ENCODE measurements around the gene AFG1L. TPM values are rescaled to one million over a fixed set of nuclear protein-coding genes. Genes with fewer than 3 reads are reported as not detected.

The AFG1L gene
- total and polyA plus RNA-seq, 2 experiments from 2014 or later = 4.1 to 8.7 TPM

GRCh38 chr6:108365478-108365877 lies 70.6 kb downstream of the AFG1L start (continued):
- TF ChIP-seq, protein P1, sequence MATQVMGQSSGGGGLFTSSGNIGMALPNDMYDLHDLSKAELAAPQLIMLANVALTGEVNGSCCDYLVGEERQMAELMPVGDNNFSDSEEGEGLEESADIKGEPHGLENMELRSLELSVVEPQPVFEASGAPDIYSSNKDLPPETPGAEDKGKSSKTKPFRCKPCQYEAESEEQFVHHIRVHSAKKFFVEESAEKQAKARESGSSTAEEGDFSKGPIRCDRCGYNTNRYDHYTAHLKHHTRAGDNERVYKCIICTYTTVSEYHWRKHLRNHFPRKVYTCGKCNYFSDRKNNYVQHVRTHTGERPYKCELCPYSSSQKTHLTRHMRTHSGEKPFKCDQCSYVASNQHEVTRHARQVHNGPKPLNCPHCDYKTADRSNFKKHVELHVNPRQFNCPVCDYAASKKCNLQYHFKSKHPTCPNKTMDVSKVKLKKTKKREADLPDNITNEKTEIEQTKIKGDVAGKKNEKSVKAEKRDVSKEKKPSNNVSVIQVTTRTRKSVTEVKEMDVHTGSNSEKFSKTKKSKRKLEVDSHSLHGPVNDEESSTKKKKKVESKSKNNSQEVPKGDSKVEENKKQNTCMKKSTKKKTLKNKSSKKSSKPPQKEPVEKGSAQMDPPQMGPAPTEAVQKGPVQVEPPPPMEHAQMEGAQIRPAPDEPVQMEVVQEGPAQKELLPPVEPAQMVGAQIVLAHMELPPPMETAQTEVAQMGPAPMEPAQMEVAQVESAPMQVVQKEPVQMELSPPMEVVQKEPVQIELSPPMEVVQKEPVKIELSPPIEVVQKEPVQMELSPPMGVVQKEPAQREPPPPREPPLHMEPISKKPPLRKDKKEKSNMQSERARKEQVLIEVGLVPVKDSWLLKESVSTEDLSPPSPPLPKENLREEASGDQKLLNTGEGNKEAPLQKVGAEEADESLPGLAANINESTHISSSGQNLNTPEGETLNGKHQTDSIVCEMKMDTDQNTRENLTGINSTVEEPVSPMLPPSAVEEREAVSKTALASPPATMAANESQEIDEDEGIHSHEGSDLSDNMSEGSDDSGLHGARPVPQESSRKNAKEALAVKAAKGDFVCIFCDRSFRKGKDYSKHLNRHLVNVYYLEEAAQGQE (IDR thresholded peaks at IDR 0.05; ENCODE audit: unreplicated experiment) = no peak
- TF ChIP-seq CREB1 (CRISPR knock-in tag; IDR thresholded peaks at IDR 0.05; ENCODE audit: low read depth) (no peak), ZNF114 (CRISPR knock-in tag; IDR thresholded peaks at IDR 0.05) (no peak), STAT1 (IDR thresholded peaks at IDR 0.05; ENCODE audit: unreplicated experiment) (no peak)

GRCh38 chr6:108366236-108366635 lies 71.4 kb downstream of the AFG1L start:
- no peaks in the 10 kb centered on the region for H3K27me3 Mint-ChIP-seq (ENCODE audit: insufficient read depth, low read depth, poor library complexity)
- Histone ChIP-seq H3K79me2 (replicated peaks; ENCODE audit: insufficient read depth) (no peaks in the 10 kb centered on the region), H3K27ac (ENCODE audit: low read depth) (no peak overlapping the region), H3K4me3 (no peak overlapping the region), H4K20me1 (replicated peaks; ENCODE audit: insufficient read depth) (no peaks in the 10 kb centered on the region), H3K4me1 (ENCODE audit: insufficient read depth) (0 out of 2 replicates have a peak, but pooled peaks cover 4% of the 10 kb centered on the region), H3K27me3 (ENCODE audit: insufficient read depth) (no peaks in the 10 kb centered on the region), H2AFZ (no peak overlapping the region), H3F3A (replicated peaks; ENCODE audit: low read depth) (no peaks in the 10 kb centered on the region), H3K9me2 (ENCODE audit: insufficient read depth) (no peaks in the 10 kb centered on the region), H3K4me2 (no peak overlapping the region), H3K36me3 (ENCODE audit: insufficient read depth) (no peaks in the 10 kb centered on the region)
- DNase-seq (ENCODE audit: low spot score) = no peak
- peaks cover 10% of the 10 kb centered on the region; the same call in 2 of the 3 replicates for H3K4me1 Mint-ChIP-seq
- no peak for ATAC-seq
- no peaks in the 10 kb centered on the region for H3K9me3 Mint-ChIP-seq
- no peak overlapping the region for H3K4me3 Mint-ChIP-seq
- H3K36me3 Mint-ChIP-seq (ENCODE audit: low read depth) = no peaks in the 10 kb centered on the region
- H3K27ac Mint-ChIP-seq = no peak overlapping the region
- TF ChIP-seq POLR2AphosphoS5 (IDR thresholded peaks at IDR 0.05; ENCODE audit: low read depth) (no peak), STAT1 (IDR thresholded peaks at IDR 0.05; ENCODE audit: unreplicated experiment) (no peak), ZNF462 (CRISPR knock-in tag; IDR thresholded peaks at IDR 0.05) (no peak), ZNF331 (CRISPR knock-in tag; IDR thresholded peaks at IDR 0.05; ENCODE audit: low read depth) (no peak), EZH2phosphoT487 (IDR thresholded peaks at IDR 0.05; ENCODE audit: unreplicated experiment) (no peak), ZNF114 (CRISPR knock-in tag; IDR thresholded peaks at IDR 0.05) (no peak), NANOG (IDR thresholded peaks at IDR 0.05; ENCODE audit: borderline replicate concordance) (no peak), EZH2 (IDR thresholded peaks at IDR 0.05; ENCODE audit: low read depth, unreplicated experiment) (no peak), CREB1 (CRISPR knock-in tag; IDR thresholded peaks at IDR 0.05; ENCODE audit: low read depth) (no peak)
- TF ChIP-seq, protein P2, sequence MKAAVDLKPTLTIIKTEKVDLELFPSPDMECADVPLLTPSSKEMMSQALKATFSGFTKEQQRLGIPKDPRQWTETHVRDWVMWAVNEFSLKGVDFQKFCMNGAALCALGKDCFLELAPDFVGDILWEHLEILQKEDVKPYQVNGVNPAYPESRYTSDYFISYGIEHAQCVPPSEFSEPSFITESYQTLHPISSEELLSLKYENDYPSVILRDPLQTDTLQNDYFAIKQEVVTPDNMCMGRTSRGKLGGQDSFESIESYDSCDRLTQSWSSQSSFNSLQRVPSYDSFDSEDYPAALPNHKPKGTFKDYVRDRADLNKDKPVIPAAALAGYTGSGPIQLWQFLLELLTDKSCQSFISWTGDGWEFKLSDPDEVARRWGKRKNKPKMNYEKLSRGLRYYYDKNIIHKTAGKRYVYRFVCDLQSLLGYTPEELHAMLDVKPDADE (IDR thresholded peaks at IDR 0.05) = no peak
- TF ChIP-seq, protein P3, sequence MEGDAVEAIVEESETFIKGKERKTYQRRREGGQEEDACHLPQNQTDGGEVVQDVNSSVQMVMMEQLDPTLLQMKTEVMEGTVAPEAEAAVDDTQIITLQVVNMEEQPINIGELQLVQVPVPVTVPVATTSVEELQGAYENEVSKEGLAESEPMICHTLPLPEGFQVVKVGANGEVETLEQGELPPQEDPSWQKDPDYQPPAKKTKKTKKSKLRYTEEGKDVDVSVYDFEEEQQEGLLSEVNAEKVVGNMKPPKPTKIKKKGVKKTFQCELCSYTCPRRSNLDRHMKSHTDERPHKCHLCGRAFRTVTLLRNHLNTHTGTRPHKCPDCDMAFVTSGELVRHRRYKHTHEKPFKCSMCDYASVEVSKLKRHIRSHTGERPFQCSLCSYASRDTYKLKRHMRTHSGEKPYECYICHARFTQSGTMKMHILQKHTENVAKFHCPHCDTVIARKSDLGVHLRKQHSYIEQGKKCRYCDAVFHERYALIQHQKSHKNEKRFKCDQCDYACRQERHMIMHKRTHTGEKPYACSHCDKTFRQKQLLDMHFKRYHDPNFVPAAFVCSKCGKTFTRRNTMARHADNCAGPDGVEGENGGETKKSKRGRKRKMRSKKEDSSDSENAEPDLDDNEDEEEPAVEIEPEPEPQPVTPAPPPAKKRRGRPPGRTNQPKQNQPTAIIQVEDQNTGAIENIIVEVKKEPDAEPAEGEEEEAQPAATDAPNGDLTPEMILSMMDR (conservative IDR thresholded peaks at IDR 0.05; ENCODE audit: low read depth in 2 of 2) = no peak

Measured in GM23338 (cell line).